HG02973 (cell line): Measurements from ENCODE around the gene SETD1B.
"Not testable (repeated sequence)": the region's sequence is repeated elsewhere in the genome, so short reads cannot be mapped to it uniquely, and the experiment has no call there.

Source experiments
- ATAC-seq: cut with Tn5 transposase; IDR thresholded peaks from one replicate; pipeline ENCODE4 v1.9.1; 2021; ENCODE audit warnings: moderate library complexity; ENCODE audit not compliant: unreplicated experiment

Gene SETD1B

DNA sequence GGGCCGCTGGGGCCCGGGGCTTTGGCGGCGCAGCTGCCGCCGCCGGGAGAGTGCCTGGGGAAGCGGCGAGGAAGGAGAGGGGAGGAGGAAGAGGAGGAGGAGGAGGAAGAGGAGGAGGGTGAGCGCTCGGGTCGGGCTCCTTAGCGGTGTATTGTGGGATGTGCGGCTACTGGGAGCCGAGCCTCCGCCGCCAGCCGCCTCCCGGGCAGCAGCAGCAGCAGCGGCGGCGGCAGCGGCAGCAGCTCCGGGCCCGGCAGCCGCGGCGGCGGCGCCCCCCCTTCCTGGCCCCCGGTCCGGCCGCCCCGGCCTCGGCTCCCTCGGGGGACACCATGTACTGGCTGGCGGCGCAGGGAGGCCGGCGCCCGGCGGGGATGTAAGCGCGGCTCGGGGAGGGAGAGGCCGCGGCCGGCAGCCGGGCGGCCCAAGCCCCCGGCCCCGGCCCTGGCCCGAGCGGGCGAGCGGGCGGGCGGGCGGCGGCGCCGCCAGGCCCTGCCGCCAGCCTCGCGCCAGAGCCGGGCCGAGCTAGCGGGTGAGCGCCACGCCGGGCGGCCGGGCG is at the start of gene SETD1B:
TSS of gene SETD1B (plus strand) at position 149 of the 556 bp plus-strand sequence. CDS start 729 bp downstream, outside the sequence.
- ATAC-seq, result no peak

DNA sequence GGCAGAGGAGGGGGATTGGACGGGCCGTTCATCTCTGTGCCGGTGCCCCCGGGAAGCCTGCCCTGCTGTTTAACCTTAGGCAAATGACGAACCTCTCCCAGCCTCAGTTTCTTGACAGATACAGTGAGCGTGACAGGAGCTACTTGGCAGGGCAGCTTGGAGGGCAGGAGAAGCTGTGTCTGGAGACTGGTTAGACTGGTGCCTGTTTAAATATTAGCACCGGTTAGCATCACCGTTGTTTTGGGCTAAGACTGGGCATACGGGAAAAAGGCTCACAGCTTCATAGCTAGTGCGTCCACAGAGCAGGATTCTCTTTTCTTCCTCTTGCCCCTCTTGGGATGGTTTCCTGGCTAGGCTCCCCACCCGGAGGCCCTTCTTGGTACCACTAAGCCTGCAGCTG is 49.0 kb upstream of the SETD1B start:
- no peak for ATAC-seq

DNA sequence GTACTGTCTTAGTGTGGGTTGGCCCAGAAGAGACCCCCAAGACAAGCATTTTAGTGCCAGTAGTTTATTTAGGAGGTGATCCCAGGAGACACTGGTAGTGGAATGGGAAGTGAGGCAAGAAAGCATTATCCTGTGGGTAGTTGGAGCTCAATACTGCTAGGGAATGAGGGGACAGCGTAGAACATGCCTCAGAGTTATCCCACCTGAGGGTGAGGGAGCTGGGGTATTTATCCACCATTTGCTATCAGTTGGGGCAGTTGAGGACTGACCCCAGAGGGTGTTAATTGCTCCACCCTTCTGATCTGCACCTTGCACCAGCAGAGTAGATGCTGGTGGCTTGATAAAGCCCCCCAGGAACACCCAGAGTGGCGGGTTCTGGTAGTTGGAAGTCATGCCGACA is 48.2 kb upstream of the SETD1B start:
- no peak for ATAC-seq

DNA sequence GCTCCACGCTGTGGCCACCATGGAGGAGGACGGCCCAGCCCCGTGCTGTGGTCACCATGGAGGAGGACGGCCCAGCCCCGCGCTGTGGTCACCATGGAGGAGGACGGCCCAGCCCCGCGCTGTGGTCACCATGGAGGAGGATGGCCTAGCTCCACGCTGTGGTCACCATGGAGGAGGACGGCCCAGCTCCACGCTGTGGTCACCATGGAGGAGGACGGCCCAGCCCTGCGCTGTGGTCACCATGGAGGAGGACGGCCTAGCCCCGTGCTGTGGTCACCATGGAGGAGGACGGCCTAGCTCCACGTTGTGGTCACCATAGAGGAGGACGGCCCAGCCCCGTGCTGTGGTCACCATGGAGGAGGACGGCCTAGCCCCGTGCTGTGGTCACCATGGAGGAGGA is 45.3 kb upstream of the SETD1B start:
- not testable (repeated sequence) for ATAC-seq

DNA sequence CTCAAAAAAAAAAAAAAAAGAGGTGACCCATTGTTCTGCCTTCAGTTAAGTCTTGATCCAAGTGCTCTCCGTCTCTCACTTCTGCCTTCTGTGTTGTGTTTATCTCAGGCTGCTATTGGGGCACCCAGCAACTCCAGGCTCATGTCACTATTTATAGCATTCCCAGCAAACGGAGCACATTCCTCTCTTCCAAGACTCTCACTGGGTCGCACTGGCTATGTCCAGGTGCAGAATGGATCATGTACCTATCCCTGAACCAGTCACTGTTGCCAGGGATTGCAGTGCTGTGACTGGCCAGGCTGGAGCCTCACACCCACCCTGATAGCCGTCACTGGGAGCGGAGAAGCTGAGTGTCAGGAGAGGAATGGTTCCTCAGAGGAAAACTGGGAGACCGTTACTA is 41.5 kb upstream of the SETD1B start:
- no peak for ATAC-seq

DNA sequence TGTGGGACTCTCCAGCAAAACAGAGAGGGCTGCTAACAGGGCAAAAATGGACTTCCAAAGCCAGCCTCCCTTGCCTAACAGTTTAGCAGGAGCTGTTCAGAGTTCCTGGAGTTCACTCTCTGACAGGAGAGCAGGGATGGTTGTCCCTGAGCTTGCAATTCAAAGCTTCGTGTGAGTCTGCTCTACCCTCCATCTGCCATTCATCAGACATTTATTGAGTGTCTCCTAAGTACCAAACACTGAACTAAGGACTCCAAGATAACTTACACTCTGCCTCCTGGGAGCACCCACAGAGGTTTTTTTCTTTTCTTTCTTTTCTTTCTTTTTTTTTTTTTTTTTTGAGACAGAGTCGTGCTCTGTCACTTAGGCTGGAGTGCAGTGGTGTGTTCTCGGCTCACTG is 39.0 kb upstream of the SETD1B start:
- no peak for ATAC-seq

DNA sequence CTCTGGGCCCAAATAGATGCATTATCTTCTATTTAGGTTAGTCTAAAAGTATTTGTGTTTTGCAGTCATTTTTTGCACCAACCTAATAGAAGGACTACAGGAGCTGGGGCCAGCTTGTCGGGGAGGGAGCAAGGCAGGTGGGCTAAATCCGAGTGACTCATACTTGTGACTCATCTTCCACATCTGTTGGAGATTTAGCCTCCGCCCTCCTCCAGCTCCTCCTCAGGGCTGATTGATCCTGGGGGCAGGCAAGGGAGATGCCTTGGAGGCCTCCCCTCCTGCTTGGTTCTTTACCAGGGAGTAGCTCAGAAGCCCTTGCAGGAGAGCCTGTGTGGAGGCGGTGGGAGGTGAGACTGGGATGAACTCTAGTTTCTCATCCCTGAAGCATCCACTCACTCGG is 38.2 kb upstream of the SETD1B start:
- no peak for ATAC-seq

DNA sequence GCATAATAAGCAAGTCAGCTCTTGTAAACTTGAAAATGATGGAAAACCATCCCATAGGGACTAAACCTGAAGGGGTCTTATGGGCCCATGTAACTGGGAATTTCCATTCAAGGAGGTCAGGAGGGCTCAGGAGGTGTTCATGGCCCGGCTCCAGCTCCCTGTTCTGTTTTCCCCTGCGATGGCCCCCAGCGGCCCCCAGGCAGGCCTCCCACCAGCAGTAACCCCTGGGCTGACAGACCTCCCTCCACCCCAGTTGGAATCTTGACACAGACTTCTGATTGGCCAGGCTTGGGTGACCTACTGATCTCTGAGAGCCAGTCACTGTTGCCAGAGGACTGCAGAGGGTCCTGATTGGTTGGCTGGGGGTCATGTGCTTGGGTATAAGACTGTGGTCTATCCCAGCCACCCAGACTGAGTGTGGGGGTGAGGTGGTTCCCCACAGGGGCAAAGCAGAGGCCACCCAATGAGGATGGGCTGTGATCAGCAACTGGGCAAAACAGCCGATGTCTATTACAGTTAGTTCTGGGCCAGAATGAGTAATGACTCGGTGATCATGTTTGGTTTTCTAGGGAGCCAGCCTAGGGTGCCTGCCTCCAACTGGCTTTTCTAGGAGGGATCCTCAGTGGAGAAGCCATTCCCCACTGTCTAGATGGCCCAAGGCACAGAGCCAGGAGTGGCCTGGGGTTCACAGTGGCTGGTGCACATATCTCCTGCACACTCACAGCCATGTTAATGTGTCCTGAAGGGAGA is 37.3 kb upstream of the SETD1B start:
- no peak for ATAC-seq

DNA sequence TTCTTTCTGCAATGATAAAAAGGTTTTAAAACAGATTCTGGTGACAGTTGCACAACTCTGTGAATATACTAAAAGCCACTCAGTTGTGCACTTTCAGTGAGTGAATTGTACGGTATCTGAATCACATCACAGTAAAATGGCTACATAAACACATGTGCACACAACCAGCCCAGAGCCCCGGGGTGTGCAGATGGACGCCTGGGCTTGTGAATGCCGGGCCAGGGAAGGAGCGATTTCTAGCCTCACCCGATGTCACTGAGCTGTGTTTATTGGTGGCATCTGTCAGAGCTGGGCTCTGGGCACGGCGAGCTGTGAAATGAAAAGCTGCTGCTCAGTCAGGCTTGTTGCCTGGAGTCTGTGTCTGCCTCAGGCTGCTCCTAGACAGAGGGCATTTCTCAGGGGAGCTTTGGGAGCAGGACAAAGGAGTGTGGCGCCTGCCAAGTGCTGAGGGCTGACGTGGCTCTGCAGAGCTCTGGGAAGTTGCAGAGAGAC is 36.2 kb upstream of the SETD1B start:
- ATAC-seq, result no peak

DNA sequence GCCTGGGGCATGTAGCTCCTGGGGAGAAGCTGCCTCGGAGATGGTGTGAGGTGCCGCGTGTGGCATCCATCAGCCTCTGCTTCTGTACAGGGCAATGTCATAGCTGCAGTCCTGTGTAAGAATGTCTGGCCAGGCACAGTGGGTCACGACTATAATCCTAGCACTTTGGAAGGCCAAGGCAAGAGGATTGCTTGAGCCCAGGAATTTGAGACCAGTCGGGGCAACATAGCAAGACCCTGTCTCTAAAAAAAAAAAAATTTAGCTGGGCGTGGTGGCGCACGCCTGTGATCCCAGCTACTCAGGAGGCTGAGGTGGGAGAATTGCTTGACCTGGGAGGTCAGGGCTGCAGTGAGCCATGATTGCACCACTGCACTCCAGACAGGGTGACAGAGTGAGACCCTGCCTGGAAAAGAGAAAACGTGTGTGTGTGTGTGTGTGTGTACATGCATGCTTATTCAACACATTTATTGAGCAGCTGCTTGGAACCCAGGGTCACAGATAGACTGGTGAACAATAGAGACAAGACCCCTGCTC is 34.4 kb upstream of the SETD1B start:
- no peak for ATAC-seq

DNA sequence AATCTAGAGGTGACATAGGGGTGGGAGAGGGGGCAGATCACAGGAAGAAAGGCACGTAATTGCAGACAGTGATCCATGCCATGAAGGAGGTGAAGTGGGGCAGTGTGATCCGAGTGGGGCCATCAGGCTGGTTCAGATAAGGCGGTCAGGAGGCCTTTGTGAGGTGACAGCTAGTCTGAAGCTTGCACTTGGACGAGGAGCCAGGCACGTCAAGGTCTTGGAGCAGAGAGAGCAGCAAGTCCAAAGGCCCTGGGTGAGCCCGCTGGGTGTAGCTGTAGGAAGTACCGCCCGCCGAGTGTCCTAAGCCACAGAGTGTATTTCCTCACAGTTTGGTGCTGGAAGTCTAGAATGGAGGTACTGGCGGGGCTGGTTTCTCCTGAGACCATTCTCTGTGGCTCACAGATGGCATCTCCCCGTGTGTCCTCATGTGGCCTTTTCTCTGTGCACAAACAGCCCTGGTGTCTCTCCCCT is 33.9 kb upstream of the SETD1B start:
- ATAC-seq, result no peak

DNA sequence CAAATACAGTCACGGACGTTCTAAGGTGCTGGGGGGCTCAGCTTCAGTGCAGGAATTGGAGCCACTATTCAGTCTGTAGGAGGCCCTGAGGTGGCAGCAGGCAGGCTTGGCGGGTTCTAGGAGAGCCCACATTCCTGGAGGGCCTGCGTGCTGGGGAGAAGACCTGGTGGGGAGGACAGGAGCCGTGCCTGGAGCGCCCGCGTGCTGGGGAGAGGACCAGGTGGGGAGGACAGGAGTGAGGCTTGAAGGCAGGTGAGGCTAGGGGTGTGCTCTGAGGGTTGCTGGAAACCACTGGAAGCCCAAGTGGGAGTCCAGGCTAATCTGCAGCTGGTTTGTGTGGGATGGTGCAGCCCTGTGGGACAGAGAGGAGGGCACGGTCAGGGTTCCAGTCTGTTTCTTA is 33.4 kb upstream of the SETD1B start:
- no peak for ATAC-seq

DNA sequence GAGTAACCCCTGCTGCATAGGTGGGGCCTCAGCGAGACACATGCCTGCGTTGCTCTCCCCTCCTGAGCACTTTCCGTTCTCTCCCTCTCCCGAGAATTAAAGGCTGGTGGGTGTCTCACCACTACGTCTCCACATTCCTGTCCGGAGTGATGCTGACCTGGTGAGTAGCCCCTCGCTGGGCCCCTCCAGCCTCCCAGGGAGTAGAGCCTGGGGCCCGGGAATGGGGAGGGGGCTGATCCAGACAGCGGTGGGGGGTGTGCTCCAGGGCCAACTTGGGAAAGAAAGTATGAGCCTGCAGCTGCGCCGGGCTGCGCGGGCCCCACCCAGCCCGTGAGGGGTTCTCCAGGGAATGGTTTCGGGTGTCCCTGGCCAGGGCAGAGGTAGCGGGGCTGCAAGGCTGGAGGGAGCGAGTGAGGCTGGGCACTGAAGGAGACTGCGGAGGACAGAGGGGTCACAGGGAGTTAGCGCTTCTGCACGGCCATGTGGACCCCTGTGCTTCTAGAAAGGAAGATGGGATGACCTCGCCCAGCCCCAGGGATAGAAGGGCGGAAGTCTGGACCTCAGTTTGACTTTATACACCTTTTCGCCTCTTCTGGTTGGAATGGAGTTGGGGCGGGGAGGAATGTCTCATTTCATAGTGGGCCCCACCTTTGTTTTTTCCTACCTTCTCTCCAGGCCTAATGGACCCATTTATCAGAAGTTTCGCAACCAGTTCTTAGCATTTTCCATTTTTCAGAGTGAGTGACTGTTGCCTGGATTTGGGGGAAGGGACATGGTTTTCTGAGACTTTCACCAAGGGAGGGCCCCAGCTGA is 32.8 kb upstream of the SETD1B start:
- ATAC-seq, result no peak

DNA sequence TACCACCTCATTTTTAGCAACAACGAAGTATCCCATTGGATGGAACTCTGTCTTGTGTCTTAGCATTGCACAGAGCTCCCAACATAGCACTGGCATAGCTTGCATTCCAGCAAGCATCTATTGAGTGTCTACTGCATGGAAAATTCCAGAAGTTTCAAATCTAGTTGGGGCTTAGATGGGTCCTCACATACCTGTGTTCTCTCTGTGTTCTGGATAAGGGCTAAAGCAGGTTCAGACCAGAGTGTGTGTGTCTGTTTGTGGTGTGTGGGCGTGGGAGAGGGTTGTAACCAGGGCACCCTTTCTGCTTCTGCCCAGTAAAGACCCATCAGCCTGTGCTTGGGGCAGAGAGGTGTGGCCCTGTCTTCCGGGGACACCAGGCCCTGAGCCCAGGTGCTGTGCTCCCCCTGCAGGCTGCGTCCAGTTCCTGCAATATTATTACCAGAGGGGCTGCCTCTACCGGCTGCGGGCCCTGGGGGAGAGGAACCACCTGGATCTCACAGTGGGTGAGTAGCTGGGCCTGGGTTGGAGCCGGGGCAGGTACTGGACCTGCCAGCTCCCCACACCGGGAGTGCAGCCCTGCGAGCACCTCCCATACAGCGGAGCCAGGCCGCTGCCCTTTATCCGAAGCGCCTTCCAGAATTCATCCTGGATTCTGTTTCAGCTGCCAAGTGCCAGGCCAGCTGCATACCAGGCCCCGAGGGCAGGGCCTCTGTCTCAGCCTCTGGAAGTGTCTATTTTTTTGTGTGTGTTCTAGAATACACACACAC is 30.6 kb upstream of the SETD1B start:
- peak; percentile 73 for ATAC-seq

DNA sequence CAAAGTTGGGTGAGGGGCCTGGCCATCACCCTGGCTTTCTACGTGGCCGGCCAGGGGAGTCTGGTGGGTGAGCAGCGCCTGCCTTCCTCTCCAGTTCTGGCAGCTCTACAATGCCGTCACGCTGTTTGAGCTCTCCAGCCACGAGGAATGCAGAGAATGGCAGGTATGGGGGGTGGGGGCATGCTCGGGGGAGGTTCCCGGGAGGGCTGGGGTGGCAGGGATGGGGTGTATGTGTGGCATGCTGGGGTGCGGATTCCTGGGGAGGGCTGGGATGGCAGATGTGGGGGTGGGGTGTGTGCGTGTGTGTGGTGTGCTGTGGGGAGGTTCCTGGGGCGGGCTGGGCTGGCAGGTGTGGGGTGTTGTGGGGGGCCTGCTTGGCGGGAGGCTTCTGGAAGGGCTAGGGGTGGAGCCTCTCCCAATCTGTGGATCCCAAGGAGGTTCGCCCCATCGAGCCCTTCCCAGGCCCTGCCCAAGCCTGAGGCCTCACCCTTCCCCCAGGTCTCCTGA is 28.8 kb upstream of the SETD1B start:
- ATAC-seq, result no peak

DNA sequence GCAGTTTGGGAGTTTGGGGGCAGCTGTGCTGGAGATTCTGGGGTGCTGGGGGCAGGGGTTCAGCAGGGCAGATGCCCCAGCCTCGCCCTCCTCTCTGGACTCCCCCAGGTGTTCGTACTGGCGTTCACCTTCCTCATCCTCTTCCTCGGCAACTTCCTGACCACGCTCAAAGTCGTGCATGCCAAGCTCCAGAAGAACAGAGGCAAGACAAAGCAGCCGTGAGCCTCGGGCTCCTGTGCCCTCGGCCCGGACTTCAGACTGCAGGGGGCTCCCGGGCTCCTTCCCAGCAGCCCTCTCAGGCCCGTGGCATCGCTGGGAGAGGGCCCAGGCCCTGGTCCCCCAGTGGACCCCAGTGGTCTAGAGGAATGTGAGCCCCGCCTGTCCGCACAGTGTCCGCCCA is 28.3 kb upstream of the SETD1B start:
- no peak for ATAC-seq

DNA sequence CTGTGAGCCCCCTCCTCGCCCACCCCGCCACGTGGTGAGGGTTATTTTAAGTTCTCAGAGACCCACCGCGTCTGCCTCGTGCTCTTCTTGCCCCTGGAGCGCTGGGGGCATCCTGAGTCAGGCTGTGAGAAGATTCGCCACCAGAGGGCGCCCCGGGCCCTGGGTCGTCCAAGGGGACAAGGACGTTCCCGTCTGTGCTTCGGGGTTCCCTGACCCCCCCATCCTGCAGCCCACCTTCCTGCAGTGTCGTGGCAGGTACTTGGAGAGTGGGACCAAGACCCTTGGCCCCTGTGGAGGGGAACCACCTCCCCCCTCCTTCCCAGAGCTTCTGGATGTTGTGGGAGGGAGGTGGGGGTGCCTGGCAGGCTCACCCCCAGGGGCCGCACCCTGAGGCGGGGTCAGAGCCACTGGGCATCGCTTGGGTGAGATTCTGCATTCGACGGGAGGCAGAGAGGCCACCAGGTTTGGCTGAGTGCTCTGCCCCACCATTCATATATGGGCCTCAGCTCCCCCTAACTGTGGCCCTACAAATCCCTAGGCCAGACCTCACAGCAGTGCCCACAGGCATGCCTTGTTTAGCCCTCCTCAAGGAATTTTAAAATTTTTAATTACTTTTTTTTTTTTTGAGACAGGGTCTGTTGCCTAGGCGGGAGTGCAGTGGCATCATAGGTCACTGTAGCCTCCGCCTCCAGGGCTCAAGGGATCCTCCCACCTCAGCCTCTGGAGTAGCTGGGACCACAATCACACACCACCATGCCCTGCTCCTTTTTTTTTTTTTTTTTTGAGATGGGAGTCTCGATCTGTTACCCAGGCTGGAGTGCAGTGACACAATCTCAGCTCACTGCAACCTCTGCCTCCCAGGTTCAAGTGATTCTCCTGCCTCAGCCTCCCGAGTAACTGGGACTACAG is 27.4 kb upstream of the SETD1B start:
- no peak for ATAC-seq

DNA sequence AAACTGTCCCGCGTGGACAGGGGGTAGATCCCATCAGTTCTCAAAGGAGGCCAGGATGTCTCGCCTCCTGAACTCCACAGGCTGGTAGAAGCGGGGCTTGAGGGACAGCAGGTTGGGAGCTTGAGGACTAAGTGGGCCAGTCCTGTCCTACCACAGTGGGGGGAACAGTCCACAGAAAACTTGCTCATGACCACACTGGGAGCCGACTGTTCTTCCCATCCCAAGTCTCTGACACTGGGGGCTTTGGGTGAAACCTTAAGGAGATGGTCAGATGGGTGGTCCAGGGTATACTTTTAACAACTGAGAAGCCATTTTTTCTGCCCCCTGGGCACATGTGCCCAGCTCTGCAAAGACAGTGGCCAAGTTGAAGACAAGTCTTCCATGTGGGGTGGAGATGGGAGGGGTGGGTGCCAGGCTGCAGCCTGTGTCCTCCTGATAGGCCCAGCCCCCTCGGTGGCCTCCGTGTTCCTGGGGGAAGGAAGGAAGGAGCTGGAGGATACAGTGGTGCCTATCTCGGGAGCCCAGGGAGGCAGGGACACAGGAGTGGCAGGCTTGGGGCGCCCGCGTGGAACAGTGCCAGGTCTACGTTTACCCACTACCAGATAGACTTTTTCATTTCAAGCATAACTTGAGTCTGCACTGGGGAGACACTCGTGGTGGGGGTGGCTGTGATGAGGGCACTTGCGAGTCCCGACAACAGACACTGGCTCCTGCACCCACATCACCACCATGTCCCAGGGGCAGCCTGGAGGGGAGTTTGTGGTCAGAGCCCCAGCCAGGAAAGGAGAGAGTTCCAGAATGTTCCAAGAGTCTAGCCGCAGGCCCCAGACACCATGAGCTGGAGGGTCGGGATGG is 25.0 kb upstream of the SETD1B start:
- no peak for ATAC-seq
